ENCODE data around the gene LMBR1.

LMBR1 gene

GRCh38 chr7:156677374-156678054, 215.5 kb downstream of the LMBR1 start:
- DNase-seq (ENCODE audit: low read depth), result no peak
- H3K4me3 ChIP-seq (ENCODE audit: low read length), result no peak overlapping the region
- no peak for TF ChIP-seq CTCF (IDR thresholded peaks at IDR 0.05; ENCODE audit: insufficient read depth, low read depth, low read length, missing control alignments)

- DNase-seq (ENCODE audit: low read depth), result no peak
- H3K4me3 ChIP-seq (ENCODE audit: low read length), result no peak overlapping the region
- no peak for TF ChIP-seq CTCF (IDR thresholded peaks at IDR 0.05; ENCODE audit: insufficient read depth, low read depth, low read length, missing control alignments)
Observed at GRCh38 chr7:156676263-156676662, 216.7 kb downstream of the LMBR1 start.

GRCh38 chr7:156675721-156676120, 217.3 kb downstream of the LMBR1 start:
- no peak for DNase-seq (ENCODE audit: low read depth)
- no peak overlapping the region for H3K4me3 ChIP-seq (ENCODE audit: low read length)
- no peak for TF ChIP-seq CTCF (IDR thresholded peaks at IDR 0.05; ENCODE audit: insufficient read depth, low read depth, low read length, missing control alignments)

- no peak for DNase-seq (ENCODE audit: low read depth)
- H3K4me3 ChIP-seq (ENCODE audit: low read length), result no peak overlapping the region
- no peak for TF ChIP-seq CTCF (IDR thresholded peaks at IDR 0.05; ENCODE audit: insufficient read depth, low read depth, low read length, missing control alignments)
Observed at GRCh38 chr7:156673902-156674301, 219.1 kb downstream of the LMBR1 start.

- no peak for DNase-seq (ENCODE audit: low read depth)
- no peak for TF ChIP-seq CTCF (IDR thresholded peaks at IDR 0.05; ENCODE audit: insufficient read depth, low read depth, low read length, missing control alignments)
- H3K4me3 ChIP-seq (ENCODE audit: low read length), result no peak overlapping the region
Observed at GRCh38 chr7:156673454-156673853, 219.5 kb downstream of the LMBR1 start.

GRCh38 chr7:156669035-156669828, 223.8 kb downstream of the LMBR1 start:
- no peak overlapping the region for H3K4me3 ChIP-seq (ENCODE audit: low read length)
- DNase-seq (ENCODE audit: low read depth), result no peak
- no peak for TF ChIP-seq CTCF (IDR thresholded peaks at IDR 0.05; ENCODE audit: insufficient read depth, low read depth, low read length, missing control alignments)
